ENCODE results near the gene CDK12.
"Not testable (repeated sequence)": the region's sequence is repeated elsewhere in the genome, so short reads cannot be mapped to it uniquely, and the experiment has no call there.

CDK12 gene

GRCh38 chr17:39461113-39461925, at the start of gene CDK12:
Gene CDK12 (plus strand): TSS chr17:39461486. CDS start chr17:39462072, 586 bp downstream.
- Mint-ChIP-seq H3K27me3 (no peaks in the 10 kb centered on the region), H3K4me1 (peaks cover 24% of the 10 kb centered on the region), H3K4me3 (peak within 1 kb of the TSS; percentile 91), H3K27ac (peak within 1 kb of the TSS; percentile 97), H3K9me3 (no peaks in the 10 kb centered on the region), H3K36me3 (peaks cover 3% of the 10 kb centered on the region)

GRCh38 chr17:39416141-39416540, 45.1 kb upstream of the CDK12 start:
- Mint-ChIP-seq H3K9me3 (no peaks in the 10 kb centered on the region), H3K4me3 (no peak overlapping the region), H3K27ac (no peak overlapping the region), H3K36me3 (peaks cover 8% of the 10 kb centered on the region), H3K27me3 (no peaks in the 10 kb centered on the region), H3K4me1 (no peaks in the 10 kb centered on the region)

GRCh38 chr17:39429600-39429999, 31.7 kb upstream of the CDK12 start:
- H3K27me3 Mint-ChIP-seq, result no peaks in the 10 kb centered on the region
- H3K36me3 Mint-ChIP-seq, result peaks cover 12% of the 10 kb centered on the region
- no peaks in the 10 kb centered on the region for H3K9me3 Mint-ChIP-seq
- H3K27ac Mint-ChIP-seq, result no peak overlapping the region
- H3K4me1 Mint-ChIP-seq, result no peaks in the 10 kb centered on the region
- H3K4me3 Mint-ChIP-seq, result no peak overlapping the region

GRCh38 chr17:39439868-39440267, 21.4 kb upstream of the CDK12 start:
- H3K27ac Mint-ChIP-seq, result peak overlapping the region; percentile 55
- H3K4me1 Mint-ChIP-seq, result peaks cover 15% of the 10 kb centered on the region
- H3K36me3 Mint-ChIP-seq, result peaks cover 17% of the 10 kb centered on the region
- not testable (repeated sequence) for H3K9me3 Mint-ChIP-seq, H3K4me3 Mint-ChIP-seq, H3K27me3 Mint-ChIP-seq

GRCh38 chr17:39443326-39443725, 18.0 kb upstream of the CDK12 start:
- Mint-ChIP-seq H3K36me3 (peaks cover 19% of the 10 kb centered on the region), H3K4me3 (no peak overlapping the region), H3K27ac (no peak overlapping the region), H3K9me3 (no peaks in the 10 kb centered on the region), H3K27me3 (no peaks in the 10 kb centered on the region), H3K4me1 (peaks cover 25% of the 10 kb centered on the region)

- no peaks in the 10 kb centered on the region for H3K27me3 Mint-ChIP-seq
- no peak overlapping the region for H3K27ac Mint-ChIP-seq
- H3K4me1 Mint-ChIP-seq, result peaks cover 40% of the 10 kb centered on the region
- no peak overlapping the region for H3K4me3 Mint-ChIP-seq
- H3K36me3 Mint-ChIP-seq, result peaks cover 9% of the 10 kb centered on the region
- H3K9me3 Mint-ChIP-seq, result no peaks in the 10 kb centered on the region
Measured at GRCh38 chr17:39447561-39447960, 13.7 kb upstream of the CDK12 start.

- Mint-ChIP-seq H3K9me3 (no peaks in the 10 kb centered on the region), H3K36me3 (peaks cover 5% of the 10 kb centered on the region), H3K4me3 (peak overlapping the region; percentile 98), H3K27ac (no peak overlapping the region), H3K4me1 (peaks cover 31% of the 10 kb centered on the region), H3K27me3 (no peaks in the 10 kb centered on the region)
Measured at GRCh38 chr17:39450051-39450450, 11.2 kb upstream of the CDK12 start.

- peak within 1 kb of the TSS; percentile 98 for H3K27ac Mint-ChIP-seq
- peak within 1 kb of the TSS; percentile 98 for H3K4me3 Mint-ChIP-seq
- peaks cover 31% of the 10 kb centered on the region for H3K4me1 Mint-ChIP-seq
- peaks cover 5% of the 10 kb centered on the region for H3K36me3 Mint-ChIP-seq
- no peaks in the 10 kb centered on the region for H3K9me3 Mint-ChIP-seq
- H3K27me3 Mint-ChIP-seq, result no peaks in the 10 kb centered on the region
Measured at GRCh38 chr17:39450847-39451581, 10.3 kb upstream of the CDK12 start, which contains the start of gene MED1. Gene MED1 (minus strand): TSS chr17:39451263. CDS start chr17:39451062, 201 bp downstream.

- Mint-ChIP-seq H3K9me3 (no peaks in the 10 kb centered on the region), H3K4me1 (peaks cover 16% of the 10 kb centered on the region), H3K27ac (no peak overlapping the region), H3K27me3 (no peaks in the 10 kb centered on the region), H3K36me3 (no peaks in the 10 kb centered on the region), H3K4me3 (no peak overlapping the region)
Measured at GRCh38 chr17:39455919-39456318, 5.4 kb upstream of the CDK12 start.

GRCh38 chr17:39461926-39462569, 762 bp downstream of the CDK12 start:
- H3K4me1 Mint-ChIP-seq, result peaks cover 30% of the 10 kb centered on the region
- no peaks in the 10 kb centered on the region for H3K9me3 Mint-ChIP-seq
- H3K27me3 Mint-ChIP-seq, result no peaks in the 10 kb centered on the region
- H3K36me3 Mint-ChIP-seq, result peaks cover 4% of the 10 kb centered on the region
- H3K4me3 Mint-ChIP-seq, result peak overlapping the region; percentile 91
- peak overlapping the region; percentile 97 for H3K27ac Mint-ChIP-seq

GRCh38 chr17:39462631-39463375, 1.5 kb downstream of the CDK12 start:
- H3K36me3 Mint-ChIP-seq, result peaks cover 7% of the 10 kb centered on the region
- no peaks in the 10 kb centered on the region for H3K9me3 Mint-ChIP-seq
- no peaks in the 10 kb centered on the region for H3K27me3 Mint-ChIP-seq
- peak overlapping the region; percentile 91 for H3K27ac Mint-ChIP-seq
- peaks cover 36% of the 10 kb centered on the region for H3K4me1 Mint-ChIP-seq
- H3K4me3 Mint-ChIP-seq, result peak overlapping the region; percentile 91

GRCh38 chr17:39464639-39465181, 3.4 kb downstream of the CDK12 start:
- H3K9me3 Mint-ChIP-seq, H3K27ac Mint-ChIP-seq, H3K27me3 Mint-ChIP-seq, H3K36me3 Mint-ChIP-seq: not testable (repeated sequence)
- peak overlapping the region; percentile 91 for H3K4me3 Mint-ChIP-seq
- peaks cover 41% of the 10 kb centered on the region for H3K4me1 Mint-ChIP-seq

GRCh38 chr17:39468610-39469009, 7.3 kb downstream of the CDK12 start:
- not testable (repeated sequence) for H3K9me3 Mint-ChIP-seq, H3K4me3 Mint-ChIP-seq, H3K36me3 Mint-ChIP-seq, H3K27ac Mint-ChIP-seq, H3K27me3 Mint-ChIP-seq
- peaks cover 45% of the 10 kb centered on the region for H3K4me1 Mint-ChIP-seq

GRCh38 chr17:39473310-39473709, 12.0 kb downstream of the CDK12 start:
- Mint-ChIP-seq H3K9me3 (no peaks in the 10 kb centered on the region), H3K4me1 (peaks cover 18% of the 10 kb centered on the region), H3K27me3 (no peaks in the 10 kb centered on the region), H3K36me3 (peaks cover 7% of the 10 kb centered on the region), H3K27ac (no peak overlapping the region), H3K4me3 (no peak overlapping the region)

- not testable (repeated sequence) for H3K9me3 Mint-ChIP-seq, H3K27me3 Mint-ChIP-seq, H3K36me3 Mint-ChIP-seq, H3K27ac Mint-ChIP-seq, H3K4me1 Mint-ChIP-seq, H3K4me3 Mint-ChIP-seq
Measured at GRCh38 chr17:39479631-39480030, 18.3 kb downstream of the CDK12 start.

Measured in activated naive CD4-positive, alpha-beta T cell treated with anti-CD3 and anti-CD28 coated beads, Interleukin-2, amount 50 U/mL, for 24 hours (primary cell).